ENCODE measurements around the gene PTPRN2.

GRCh38 chr7:158533386-158534133 is 54.1 kb downstream of the PTPRN2 start:
- TF ChIP-seq CTCF (CRISPR knock-in tag; IDR thresholded peaks at IDR 0.05), result no peak
- TF ChIP-seq IRF2 (CRISPR knock-in tag; IDR thresholded peaks at IDR 0.05), result no peak
- TF ChIP-seq ATF2 (CRISPR knock-in tag; IDR thresholded peaks at IDR 0.05), result no peak
- no peak for TF ChIP-seq ZNF414 (CRISPR knock-in tag; IDR thresholded peaks at IDR 0.05)
- no peak for TF ChIP-seq POGZ (CRISPR knock-in tag; IDR thresholded peaks at IDR 0.05)
- TF ChIP-seq PRDM15 (CRISPR knock-in tag; IDR thresholded peaks at IDR 0.05), result no peak
- TF ChIP-seq ZC3H4 (CRISPR knock-in tag; IDR thresholded peaks at IDR 0.05; ENCODE audit: borderline replicate concordance), result no peak
